Epidermal melanocyte (primary cell): ENCODE results near the gene RARS1.

ENCODE experiments used
- DNase-seq: peaks from one replicate; pipeline ENCODE4 v3.0.0; 2011; ENCODE audit warnings: low spot score; ENCODE audit not compliant: insufficient read length

The RARS1 gene

DNA sequence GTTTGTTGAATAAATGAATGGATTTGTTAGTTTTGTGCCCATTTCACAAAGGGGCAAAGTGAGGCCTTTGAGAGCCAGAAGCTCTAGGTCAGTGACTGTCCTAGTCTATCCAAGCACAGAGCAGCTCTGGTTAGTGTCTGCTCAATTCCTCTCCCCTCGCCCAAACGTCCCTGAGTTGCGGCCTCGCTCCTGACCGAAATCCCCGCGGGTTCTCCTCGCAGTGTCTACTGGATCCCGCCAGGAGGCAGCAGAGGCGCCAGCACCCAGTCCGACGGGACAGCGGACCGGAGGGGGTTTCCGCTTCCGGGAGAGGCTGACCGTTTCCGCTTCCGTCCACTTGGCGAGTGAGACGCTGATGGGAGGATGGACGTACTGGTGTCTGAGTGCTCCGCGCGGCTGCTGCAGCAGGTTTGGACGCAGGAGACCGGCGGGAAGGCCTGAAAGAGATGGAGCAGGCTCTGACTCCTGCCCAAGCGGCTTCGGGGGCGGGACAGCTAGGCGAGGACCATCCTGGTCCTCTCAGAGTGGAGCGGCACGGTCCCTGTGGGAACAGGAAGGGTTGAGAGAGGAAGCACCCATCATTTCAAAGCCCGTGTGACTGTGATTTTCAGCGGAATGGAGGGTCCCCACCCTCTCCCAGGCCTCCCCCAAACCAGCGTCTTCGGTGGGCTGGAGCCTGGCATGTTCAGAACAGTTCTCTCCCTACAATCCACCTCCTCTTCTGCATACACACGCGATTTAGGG lies at the start of gene RARS1:
Gene RARS1, plus strand, starts transcription at position 336 of the 744 bp plus-strand sequence. Its CDS starts 28 bp downstream, at position 364.
- DNase-seq = peak; percentile 85

DNA sequence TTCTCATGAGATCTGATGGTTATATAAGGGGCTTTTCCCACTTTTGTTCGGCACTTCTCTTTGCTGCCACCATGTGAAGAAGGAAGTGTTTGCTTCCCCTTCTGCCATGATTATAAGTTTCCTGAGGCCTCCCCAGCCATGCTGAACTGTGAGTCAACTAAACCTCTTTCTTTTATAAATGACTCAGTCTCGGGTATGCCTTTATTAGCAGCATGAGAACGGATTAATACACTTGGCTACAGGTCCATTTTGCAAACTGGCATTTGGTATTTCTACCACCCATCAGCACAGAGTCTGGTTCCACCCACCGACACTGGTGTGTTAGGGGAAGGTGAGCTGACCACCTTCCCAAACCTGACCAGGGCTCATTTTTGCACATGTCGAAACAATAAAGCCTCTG lies 47.9 kb upstream of the RARS1 start:
- DNase-seq = no peak

DNA sequence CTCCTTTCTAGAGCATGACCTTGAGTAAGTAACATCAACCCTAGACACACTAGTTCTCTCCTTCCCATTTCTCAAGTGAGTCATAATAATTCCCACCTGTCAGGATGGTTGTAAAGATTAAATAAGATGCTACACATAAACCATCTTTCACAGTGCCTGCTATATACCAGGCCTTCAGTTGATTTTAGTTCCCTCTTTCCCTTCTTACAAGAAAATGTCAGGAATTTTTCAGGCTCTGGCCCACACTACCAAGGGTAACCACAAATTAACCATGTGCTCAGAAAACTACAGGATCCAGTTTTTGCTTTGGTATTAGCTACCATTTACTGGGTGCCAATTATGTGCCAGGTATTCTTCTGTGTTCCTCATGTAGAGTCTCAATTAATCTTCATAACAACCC lies 42.7 kb upstream of the RARS1 start:
- DNase-seq = no peak

DNA sequence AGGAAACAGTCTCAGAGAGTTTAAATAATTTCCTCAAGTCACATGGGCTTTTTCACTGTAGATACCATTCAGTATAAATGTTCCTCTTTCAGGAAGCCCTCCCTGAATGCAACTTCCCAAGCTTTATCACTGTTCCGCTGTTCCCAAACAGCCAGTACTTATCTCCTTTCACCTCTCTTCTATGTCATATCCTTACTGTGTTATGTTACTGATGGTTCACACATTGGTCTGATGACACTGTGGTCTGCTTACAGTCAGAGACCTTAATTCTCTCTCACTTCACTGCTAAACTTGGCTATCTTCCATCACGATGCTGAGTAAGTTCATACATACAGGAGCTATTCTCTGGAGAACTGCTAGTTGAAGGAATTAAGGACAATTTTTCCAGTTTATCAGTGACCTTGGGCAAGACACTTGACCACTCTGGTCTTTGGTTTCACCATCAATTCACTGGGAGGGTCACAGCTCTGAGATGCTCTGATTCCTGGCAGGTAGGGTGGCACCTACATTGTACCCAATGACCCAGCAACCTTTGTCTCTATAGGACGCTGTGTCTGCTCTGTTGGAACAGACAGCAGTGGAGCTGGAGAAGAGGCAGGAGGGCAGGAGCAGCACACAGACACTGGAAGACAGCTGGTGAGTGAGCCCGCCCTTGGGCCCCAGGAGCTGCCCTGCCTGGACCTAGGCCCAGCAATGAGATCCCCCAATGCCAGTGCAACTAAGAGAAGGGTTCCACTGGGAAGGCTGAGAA lies 42.1 kb upstream of the RARS1 start:
- DNase-seq = no peak

DNA sequence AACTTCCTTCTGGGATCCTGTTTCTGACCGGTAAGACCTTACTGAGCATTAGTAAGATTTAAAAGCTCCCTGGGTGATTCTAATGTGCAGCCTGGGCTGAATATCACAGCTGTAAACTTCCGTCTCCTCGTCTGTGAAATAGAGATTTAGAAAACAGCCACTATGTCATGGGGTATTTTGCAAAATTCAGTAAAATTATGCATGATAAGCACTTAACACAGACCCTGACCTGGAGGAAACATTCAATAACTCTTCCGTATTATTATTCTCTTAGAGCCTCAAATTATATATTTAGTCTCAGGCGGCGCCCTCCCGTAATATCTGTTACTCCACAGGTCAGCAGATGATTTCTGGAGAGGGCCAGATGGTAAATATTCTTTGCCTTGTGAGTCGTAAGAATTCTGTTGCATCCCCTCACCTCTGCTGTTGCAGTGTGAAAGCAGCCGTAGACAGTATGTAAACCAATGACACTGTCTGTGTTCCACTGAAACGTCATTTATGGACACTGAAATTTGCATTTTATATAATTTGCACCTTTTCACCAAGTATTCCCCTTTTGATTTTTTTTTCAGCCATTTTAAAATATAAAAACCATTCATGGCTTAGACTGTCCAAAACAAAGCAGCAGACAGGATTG lies 39.2 kb upstream of the RARS1 start:
- DNase-seq = no peak

DNA sequence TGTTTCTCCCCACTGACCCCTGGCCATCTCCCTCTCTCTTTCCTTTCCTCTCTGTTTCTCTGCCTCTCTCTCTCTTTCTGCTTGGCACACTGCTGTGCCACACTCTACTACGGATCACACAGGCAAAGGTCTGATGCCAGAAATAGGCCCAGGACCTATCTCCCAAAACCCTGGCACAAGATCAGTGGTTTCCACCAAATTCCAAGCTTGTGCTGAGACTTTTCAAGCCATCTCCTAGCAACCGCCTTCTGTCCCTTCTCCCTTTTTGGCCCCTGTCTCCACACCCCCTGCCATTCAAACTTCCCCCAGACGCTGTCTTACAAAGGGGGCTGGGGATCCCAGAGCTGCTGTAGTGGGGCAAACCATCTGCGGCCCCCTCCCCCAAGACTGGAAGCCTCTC lies 38.5 kb upstream of the RARS1 start:
- DNase-seq = no peak

DNA sequence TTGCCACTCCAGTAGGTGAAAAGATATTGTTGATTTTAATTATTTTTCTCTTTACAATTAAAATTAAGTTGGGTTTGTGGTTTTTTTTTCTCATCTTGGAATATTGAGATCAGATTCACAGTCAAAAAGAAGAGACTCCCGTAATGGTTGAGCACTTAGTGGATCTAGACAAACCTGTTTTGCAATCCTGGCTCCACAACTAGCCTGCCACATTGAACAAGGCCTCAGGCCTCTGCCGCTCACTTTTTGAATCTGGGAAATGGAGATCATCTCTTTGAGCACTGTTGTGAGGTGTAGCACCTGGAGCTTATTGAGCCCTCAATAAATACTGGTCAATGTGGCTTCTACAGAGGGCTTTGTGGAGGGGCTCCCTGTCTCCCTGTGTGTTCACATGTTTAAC lies 37.1 kb upstream of the RARS1 start:
- no peak for DNase-seq

DNA sequence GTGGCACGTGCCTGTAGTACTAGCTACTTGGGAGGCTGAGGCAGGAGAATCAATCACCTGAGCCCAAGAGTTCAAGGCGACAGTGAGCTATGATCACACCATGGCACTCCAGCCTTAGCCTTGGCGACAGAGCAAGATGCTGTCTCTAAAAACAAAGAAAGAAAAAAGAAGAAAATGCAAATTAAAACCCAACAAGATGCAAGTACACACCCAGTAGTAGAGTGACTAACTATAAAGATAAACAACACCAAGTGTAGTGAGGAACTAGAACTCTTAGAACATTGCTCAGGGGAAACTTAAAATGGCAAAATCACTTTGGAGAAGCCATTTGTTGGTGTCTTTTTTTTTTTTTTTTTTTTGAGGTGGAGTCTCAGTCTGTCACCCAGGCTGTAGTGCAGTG lies 34.7 kb upstream of the RARS1 start:
- DNase-seq = no peak

DNA sequence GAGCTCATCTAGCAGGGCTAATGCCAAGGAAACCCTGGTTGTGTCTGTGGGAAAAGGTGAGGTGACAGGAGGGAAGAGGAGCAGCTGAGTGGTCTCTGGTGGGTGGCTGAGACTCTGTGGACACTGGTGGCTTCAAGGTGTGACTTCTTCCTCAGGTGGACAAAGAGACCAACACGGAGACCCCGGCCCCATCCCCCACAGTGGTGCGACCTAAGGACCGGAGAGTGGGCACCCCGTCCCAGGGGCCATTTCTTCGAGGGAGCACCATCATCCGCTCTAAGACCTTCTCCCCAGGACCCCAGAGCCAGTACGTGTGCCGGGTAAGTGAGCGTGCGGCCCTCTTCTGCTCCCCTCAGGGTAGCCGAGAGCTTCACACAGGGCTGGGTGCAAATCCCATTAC lies 31.1 kb upstream of the RARS1 start:
- no peak for DNase-seq

DNA sequence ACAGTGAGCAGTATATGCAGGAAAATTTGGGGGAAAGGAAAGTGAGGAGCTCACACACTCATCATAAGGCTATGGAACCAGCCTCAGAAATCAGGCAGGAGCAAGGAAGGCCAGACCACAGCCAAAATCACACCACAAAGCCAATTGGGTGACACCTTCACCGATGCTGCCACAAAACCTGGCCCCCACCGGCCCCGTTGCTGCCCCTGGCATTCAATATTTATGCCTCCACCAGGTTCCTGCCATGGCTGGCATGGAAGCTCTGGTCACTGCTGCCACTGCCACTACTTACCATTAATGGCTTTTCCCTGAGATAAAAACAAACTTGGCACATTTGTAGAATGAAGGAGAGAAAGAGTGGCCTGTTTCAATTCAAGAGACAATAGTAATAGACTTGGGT lies 28.7 kb upstream of the RARS1 start:
- no peak for DNase-seq

DNA sequence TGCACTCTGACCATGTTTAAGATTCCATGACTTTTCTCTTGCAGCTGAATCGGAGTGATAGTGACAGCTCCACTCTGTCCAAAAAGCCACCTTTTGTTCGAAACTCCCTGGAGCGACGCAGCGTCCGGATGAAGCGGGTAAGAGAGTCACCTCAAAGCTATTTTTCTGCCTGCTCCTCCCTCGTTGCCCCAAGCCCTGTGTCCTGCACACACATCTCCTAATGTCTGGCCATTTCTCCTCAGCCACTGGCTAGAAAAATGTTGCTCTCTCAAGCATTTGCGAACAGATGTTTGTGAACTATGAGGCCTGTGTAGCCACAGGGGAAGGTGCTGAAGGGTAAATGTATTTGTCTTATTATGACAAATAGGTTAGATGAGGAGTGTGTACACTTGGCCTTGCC lies 25.7 kb upstream of the RARS1 start:
- DNase-seq = no peak

DNA sequence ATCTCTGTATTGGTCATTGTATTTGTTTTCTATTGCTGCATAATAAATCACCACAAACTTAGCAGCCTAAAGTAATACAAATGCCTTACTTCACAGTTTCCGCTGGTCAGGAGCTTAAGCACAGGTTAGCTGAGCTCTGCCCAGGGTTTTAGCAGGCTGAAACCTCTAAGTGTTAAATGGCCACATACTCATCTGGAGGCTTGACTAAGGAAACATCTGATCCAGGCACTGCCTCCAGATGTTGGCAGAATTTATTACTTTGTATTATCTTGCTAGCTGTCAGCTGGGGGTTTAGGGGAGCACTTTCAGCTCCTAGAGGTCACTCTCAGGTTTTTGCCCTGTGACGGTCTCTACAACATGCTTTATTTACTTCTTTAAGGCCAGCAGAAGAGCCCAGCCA lies 23.2 kb upstream of the RARS1 start:
- DNase-seq = peak; percentile 20

DNA sequence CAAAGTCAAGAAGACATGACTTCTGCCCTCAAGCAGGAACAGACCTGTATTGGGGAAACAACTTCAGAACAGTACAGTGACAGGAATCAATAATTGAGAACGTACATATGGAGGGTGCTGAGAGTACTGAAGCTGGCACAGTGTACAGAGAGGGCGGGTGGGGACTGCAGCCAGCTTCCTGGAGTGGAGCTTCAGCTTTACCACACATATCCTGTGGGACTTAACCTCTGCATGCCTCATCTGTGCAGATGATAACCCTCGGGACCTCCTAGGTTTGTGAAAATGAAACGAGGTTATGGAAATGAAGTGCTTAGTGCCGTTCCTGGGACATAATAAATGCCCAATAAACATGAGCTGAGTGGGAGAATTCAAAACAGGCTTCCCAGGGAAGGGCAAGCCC lies 22.1 kb upstream of the RARS1 start:
- no peak for DNase-seq

DNA sequence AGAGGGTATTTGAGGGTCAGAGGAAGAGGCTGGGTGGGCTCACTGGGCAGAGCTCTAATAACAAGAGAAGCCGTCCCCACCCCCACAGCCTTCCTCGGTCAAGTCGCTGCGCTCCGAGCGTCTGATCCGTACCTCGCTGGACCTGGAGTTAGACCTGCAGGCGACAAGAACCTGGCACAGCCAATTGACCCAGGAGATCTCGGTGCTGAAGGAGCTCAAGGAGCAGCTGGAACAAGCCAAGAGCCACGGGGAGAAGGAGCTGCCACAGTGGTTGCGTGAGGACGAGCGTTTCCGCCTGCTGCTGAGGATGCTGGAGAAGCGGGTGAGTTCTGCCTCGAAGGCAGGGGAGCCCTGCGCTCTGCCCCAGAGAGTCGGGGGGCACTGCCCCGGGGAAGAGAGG lies 21.6 kb upstream of the RARS1 start:
- no peak for DNase-seq

DNA sequence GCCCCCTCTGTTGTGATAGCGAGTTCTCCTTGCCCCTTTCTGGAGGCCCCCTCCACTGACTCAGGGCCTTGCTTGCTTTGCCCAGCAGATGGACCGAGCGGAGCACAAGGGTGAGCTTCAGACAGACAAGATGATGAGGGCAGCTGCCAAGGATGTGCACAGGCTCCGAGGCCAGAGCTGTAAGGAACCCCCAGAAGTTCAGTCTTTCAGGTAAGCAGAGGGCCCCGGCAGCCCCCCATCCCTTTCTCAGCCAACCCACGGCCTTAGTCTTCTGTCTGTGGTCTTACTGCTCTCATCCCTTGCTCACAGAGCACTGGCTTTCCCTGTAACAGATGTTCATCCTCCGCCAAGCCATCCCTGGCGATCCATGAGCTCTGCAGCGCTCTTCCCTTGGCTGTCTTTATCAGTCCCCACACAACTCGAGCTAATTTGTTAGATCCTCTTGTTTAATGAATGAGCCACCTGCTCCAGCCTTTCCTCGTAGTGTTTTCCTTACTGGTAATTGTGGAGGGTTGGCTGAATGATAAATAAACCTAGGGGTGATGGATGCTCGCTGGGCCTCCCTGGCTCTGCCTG lies 18.4 kb upstream of the RARS1 start:
- DNase-seq = no peak

DNA sequence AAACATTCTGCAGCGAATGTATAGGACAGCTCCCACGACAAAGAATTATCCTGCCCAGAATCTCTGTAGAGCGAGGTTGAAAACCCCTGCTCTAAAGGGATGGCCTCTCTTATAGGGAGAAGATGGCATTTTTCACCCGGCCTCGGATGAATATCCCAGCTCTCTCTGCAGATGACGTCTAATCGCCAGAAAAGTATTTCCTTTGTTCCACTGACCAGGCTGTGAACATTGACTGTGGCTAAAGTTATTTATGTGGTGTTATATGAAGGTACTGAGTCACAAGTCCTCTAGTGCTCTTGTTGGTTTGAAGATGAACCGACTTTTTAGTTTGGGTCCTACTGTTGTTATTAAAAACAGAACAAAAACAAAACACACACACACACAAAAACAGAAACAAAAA lies 17.4 kb upstream of the RARS1 start:
- DNase-seq = no peak

DNA sequence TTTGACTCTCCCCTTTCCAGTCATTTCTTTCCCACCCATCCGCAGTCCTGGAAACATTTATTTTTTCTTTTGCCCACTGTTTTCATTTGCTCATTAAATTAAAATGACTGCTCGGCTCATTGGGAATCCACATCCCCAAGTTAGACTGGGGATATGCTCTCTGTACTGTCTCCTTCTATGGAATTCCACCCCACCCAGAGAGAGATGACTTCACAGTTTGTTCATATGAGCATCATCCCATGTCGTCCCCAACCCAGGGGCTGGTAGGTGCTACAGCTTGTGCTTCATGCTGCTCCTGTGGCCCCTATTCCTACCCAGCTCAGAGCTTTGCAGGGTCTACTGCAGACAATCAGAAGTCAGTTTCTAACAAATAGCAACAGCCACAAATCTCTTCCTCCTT lies 16.5 kb upstream of the RARS1 start:
- no peak for DNase-seq

DNA sequence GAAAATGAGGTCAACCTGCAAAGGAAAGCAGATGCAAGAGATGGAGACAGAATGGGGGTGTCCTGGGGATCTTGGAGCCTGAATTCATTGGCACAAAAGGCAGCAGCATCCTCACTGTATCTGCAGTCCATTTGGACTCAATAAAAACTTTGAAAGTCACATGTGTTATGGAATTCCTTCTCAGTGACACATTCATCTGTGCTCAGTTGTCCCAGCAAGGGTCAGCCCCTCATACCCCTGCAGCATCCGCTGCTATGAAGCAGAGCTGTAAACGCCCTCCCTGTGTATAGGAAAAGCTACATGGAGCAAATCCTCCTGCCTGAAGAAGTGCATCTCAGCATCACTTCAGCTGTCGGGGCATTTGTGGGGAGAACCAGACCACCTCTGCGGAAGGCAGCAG lies 14.5 kb upstream of the RARS1 start:
- DNase-seq = no peak

DNA sequence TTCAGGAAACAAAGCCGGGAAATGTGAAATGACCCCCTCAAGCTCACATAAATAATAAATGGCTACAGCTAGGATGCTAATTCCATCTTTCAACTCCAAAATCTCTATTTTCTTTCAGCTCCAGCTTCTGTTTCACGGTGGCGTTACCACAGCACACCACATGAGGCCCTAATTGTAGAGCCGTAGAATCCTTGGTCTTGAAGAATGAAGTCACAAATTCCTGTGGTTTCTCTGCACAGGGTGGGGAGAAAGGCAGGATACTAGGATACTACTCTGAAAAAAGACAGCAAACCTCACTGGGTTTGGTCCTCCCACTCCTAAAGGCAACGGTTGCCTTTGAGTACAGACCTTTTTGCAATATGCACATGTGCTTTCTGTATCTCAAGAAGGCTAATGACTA lies 13.9 kb upstream of the RARS1 start:
- DNase-seq = peak; percentile 73

DNA sequence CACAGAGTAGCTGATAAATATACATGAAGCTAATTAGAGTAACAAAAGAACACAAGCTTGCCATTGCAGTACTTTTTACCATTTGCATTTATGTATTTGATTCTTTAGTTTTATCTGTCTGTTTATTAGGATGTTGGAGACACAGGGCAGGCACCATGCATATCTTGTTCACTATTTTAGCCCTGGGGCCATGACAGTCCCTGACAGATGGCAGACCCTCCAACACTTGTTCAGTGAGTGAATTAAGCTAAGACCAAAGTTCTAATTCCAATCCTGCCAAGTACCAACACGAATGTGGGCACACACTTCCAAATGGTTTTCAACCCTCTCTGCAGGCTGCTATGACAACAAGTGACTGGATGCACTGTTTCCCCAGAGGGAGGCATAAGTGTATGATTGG lies 12.0 kb upstream of the RARS1 start:
- no peak for DNase-seq

DNA sequence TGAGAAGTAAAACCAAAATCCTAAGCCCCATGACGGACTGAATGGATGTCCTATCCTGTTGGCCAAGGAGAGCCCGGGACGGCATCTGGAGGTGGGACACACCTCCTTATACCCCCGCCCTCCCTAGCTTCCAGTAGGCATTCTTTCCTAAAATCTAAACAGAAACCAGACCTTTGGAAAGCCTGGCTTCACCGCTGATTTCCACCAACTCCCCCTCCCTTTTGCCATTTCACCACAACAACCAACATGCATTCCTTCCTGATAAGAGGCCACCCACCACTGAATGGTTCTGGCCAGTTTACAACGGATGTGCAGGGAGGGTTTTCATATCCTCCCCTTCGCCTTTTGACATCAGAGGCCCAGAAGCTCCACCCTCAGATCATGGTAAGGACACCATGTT lies 9.2 kb upstream of the RARS1 start:
- no peak for DNase-seq

DNA sequence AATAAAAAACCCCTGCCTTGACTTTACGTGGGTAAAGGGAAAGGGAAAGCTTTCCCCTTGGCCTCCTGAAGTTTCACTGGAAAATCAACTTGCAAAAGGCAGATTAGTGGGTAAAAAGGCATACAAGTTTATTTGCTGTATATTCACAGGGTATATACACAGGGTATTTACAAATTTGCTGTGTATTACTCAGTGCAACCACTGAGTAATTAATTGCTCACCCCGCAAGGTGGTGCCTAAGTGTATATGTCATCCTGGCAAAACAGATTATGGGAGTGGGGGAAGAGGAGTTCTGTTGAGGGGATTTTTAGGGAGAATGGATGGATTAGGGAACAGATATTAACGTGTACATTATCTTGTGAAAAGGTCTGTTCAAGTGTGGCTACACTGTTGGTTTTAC lies 7.1 kb upstream of the RARS1 start:
- no peak for DNase-seq
